MCF 10A (cell line): Measurements from ENCODE around the gene PHACTR1. TPM values are rescaled to one million over a fixed set of nuclear protein-coding genes. Genes with fewer than 3 reads are reported as not detected.
"Not testable (repeated sequence)": the region's sequence is repeated elsewhere in the genome, so short reads cannot be mapped to it uniquely, and the experiment has no call there.

ENCODE experiments used
- BruUV-seq: library from RNA; stranded (reverse); fragments of 400-500 nt; replicated peaks from 2 replicates; lab custom pipeline; 2021; lab: Mats Ljungman, UMichigan
- CTCF ChIA-PET: fragments of 300-600 bp; sonication (Branson Sonifier 250); formaldehyde crosslinking; extraction: SDS; loops from one replicate; lab custom pipeline; 2021; ENCODE audit warnings: antibody characterized with exemption, inconsistent platforms; lab: Yijun Ruan, JAX
- POLR2A ChIA-PET: fragments of 300-600, 350-650 bp; sonication (Branson Sonifier 250); formaldehyde crosslinking; extraction: SDS; loops from one replicate; lab custom pipeline; 2020; ENCODE audit warnings: antibody characterized with exemption, inconsistent platforms; lab: Yijun Ruan, JAX
- DNase-seq: peaks from one replicate; pipeline ENCODE4 v3.0.0-alpha.2; 2018; ENCODE audit not compliant: unreplicated experiment
- H3K27ac Mint-ChIP-seq: one replicate; pipeline ENCODE4 v1.8.0; 2022; ENCODE audit warnings: mild to moderate bottlenecking, low read depth, mixed read lengths; ENCODE audit not compliant: unreplicated experiment
- H3K27me3 Mint-ChIP-seq: one replicate; pipeline ENCODE4 v1.8.0; 2022; ENCODE audit warnings: mixed read lengths; ENCODE audit not compliant: insufficient read depth, unreplicated experiment
- H3K36me3 Mint-ChIP-seq: one replicate; pipeline ENCODE4 v1.8.0; 2022; ENCODE audit warnings: mild to moderate bottlenecking, moderate library complexity, mixed read lengths; ENCODE audit not compliant: insufficient read depth, unreplicated experiment
- H3K4me1 Mint-ChIP-seq: one replicate; pipeline ENCODE4 v1.8.0; 2022; ENCODE audit warnings: mixed read lengths; ENCODE audit not compliant: insufficient read depth, unreplicated experiment
- H3K4me3 Mint-ChIP-seq: one replicate; pipeline ENCODE4 v1.8.0; 2022; ENCODE audit warnings: mild to moderate bottlenecking, moderate library complexity, mixed read lengths; ENCODE audit not compliant: unreplicated experiment
- H3K9me3 Mint-ChIP-seq: one replicate; pipeline ENCODE4 v1.8.0; 2022; ENCODE audit warnings: mixed read lengths; ENCODE audit not compliant: unreplicated experiment
- intact Hi-C: fragments of 100-400 bp; cut with micrococcal nuclease; formaldehyde crosslinking; loops from 2 replicates; pipeline ENCODE4 v1.14.1; 2022
- total RNA-seq: library from RNA; stranded (reverse); gene quantifications from 2 replicates; pipeline ENCODE4 v1.2.3, GENCODE V29; 2022
- TF ChIP-seq, protein P1 (sequence below): fragments of 200-600 bp; IDR thresholded peaks from one replicate; pipeline ENCODE4 v1.8.0; 2022; ENCODE audit warnings: antibody characterized with exemption, mild to moderate bottlenecking; ENCODE audit not compliant: unreplicated experiment

Gene PHACTR1
- total RNA-seq, 1 experiment from 2014 or later = not detected

GRCh38 chr6:13318821-13319220 is 602.3 kb downstream of the PHACTR1 start:
- CTCF ChIA-PET = interaction anchor here (0.8 kb wide), 1 partner anchor 13 kb away, joined by 3 read pairs; no protein-coding TSS in a partner anchor
- no peaks in the 10 kb centered on the region for H3K4me1 Mint-ChIP-seq
- intact Hi-C loops = no loop called here
- no peak overlapping the region for H3K4me3 Mint-ChIP-seq
- H3K27ac Mint-ChIP-seq = no peak overlapping the region
- TF ChIP-seq, protein P1, sequence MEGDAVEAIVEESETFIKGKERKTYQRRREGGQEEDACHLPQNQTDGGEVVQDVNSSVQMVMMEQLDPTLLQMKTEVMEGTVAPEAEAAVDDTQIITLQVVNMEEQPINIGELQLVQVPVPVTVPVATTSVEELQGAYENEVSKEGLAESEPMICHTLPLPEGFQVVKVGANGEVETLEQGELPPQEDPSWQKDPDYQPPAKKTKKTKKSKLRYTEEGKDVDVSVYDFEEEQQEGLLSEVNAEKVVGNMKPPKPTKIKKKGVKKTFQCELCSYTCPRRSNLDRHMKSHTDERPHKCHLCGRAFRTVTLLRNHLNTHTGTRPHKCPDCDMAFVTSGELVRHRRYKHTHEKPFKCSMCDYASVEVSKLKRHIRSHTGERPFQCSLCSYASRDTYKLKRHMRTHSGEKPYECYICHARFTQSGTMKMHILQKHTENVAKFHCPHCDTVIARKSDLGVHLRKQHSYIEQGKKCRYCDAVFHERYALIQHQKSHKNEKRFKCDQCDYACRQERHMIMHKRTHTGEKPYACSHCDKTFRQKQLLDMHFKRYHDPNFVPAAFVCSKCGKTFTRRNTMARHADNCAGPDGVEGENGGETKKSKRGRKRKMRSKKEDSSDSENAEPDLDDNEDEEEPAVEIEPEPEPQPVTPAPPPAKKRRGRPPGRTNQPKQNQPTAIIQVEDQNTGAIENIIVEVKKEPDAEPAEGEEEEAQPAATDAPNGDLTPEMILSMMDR = no peak
- H3K36me3 Mint-ChIP-seq = peaks cover 74% of the 10 kb centered on the region
- POLR2A ChIA-PET = interaction anchor here (0.6 to 2.0 kb wide), 2 partner anchors 9 to 1689 kb away, joined by 3 to 8 read pairs; partner anchors contain the start of gene TBC1D7
- no peak for DNase-seq
- BruUV-seq = no TSS peak
- H3K27me3 Mint-ChIP-seq = no peaks in the 10 kb centered on the region
- H3K9me3 Mint-ChIP-seq = no peaks in the 10 kb centered on the region

DNA sequence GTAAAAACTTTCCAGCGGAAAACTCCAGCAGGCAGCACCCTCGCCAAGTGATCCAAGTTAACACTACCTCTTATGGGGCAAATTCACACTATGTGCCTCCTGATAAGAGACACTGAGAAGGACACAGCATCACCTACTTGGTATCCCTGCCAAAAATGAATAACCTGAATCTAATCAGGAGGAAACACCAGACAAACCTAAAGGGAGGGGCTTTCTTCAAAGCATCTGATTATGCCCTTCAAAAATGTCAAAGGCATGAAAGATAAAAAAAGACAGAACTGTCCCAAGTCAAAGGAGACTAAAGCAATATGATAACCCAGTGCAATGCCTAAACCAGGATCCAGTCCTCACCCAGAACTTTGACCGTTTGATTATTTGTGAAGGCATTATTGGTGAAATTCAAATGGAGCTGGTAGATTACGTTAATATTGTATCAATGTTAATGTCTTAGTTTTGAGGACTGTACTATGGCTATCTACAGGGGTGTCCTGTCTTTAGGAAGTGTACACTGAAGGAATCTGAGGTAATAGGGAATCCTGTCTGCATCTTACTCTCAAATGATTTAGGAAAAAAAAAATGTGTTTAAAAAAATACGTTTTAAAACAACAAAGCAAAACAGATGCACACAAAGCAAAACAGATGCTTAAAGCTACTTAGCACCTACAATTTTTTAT is 603.5 kb downstream of the PHACTR1 start:
- no peak for DNase-seq
- no TSS peak for BruUV-seq
- TF ChIP-seq, protein P1 = no peak
- peaks cover 81% of the 10 kb centered on the region for H3K36me3 Mint-ChIP-seq
- intact Hi-C loops = no loop called here
- H3K4me1 Mint-ChIP-seq = no peaks in the 10 kb centered on the region
- no peaks in the 10 kb centered on the region for H3K9me3 Mint-ChIP-seq
- ChIA-PET POLR2A (interaction anchor here (2.0 kb wide), 1 partner anchor 8 kb away, joined by 8 read pairs; the partner anchor contains the start of gene TBC1D7), CTCF (interaction anchor here (0.6 to 2.0 kb wide), 4 partner anchors 9 to 474 kb away, joined by 3 to 6 read pairs (median 4); no protein-coding TSS in a partner anchor)
- no peaks in the 10 kb centered on the region for H3K27me3 Mint-ChIP-seq
- H3K4me3 Mint-ChIP-seq = no peak overlapping the region
- H3K27ac Mint-ChIP-seq = no peak overlapping the region

DNA sequence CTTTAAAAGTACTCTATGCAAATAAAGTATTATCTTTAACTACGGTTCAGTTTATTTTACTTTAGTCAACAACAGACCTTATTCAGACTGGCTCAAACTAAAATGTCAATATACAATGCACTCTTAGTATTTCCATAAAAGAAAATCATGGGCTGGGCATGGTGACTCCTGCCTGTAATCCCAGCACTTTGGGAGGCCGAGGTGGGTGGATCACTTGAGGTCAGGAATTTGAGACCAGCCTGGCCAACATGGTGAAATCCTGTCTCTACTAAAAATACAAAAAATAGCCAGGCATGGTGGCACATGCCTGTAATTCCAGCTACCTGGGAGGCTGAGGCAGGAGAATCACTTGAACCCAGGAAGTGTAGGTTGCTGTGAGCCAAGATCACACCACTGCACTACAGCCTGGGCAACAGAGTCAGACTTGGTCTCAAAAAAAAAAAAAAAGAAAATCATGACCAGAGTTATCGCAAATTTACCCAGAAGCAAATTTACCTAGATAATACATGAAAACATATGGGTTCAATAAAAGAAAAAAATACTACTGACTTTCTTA is 609.5 kb downstream of the PHACTR1 start:
- CTCF ChIA-PET, H3K4me3 Mint-ChIP-seq, DNase-seq, H3K27ac Mint-ChIP-seq, POLR2A ChIA-PET, BruUV-seq, H3K4me1 Mint-ChIP-seq, H3K9me3 Mint-ChIP-seq, H3K27me3 Mint-ChIP-seq: not testable (repeated sequence)
- intact Hi-C loops = loop anchor here (2.0 kb wide), 1 partner anchor 23 kb away; no protein-coding TSS in a partner anchor
- H3K36me3 Mint-ChIP-seq = peaks cover 38% of the 10 kb centered on the region

DNA sequence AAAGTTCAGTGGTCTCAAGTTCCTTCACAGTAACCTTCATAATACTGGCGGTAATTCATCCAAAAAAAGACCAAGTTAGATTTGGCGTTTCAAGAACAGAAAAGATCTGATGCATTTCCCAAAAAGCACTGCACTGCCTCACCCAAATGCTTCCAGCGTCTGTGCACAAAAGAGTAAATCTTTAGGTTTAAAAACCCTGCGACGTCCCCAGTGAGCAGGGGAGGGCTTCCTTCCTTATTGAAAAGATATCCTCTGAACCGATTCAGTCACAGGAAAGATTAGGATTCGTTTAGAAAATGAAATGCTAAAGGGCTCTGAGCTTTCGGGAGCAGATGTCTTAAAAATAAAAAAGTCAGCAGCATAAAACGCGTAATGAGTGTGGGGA is 611.1 kb downstream of the PHACTR1 start:
- intact Hi-C loops = loop anchor here (1.0 to 2.0 kb wide), 2 partner anchors 20 to 25 kb away; no protein-coding TSS in a partner anchor
- TF ChIP-seq, protein P1 = no peak
- Mint-ChIP-seq H3K4me1 (no peaks in the 10 kb centered on the region), H3K9me3 (no peaks in the 10 kb centered on the region), H3K36me3 (peaks cover 26% of the 10 kb centered on the region), H3K4me3 (peak overlapping the region; percentile 88), H3K27me3 (no peaks in the 10 kb centered on the region), H3K27ac (peak overlapping the region; percentile 79)
- DNase-seq = no peak
- CTCF ChIA-PET = interaction anchor here (0.7 to 8.4 kb wide), 3 partner anchors 412 to 612 kb away, joined by 3 to 160 read pairs (median 3); no protein-coding TSS in a partner anchor
- POLR2A ChIA-PET = interaction anchor here (0.5 to 5.2 kb wide), 30 partner anchors 8 to 943 kb away, joined by 3 to 40 read pairs (median 5); partner anchors contain the start of genes GFOD1, NOL7 and SIRT5
- BruUV-seq = no TSS peak
